Measurements from ENCODE around the gene ADGRF1.
"Not testable (repeated sequence)": the region's sequence is repeated elsewhere in the genome, so short reads cannot be mapped to it uniquely, and the experiment has no call there.

The ADGRF1 gene

DNA sequence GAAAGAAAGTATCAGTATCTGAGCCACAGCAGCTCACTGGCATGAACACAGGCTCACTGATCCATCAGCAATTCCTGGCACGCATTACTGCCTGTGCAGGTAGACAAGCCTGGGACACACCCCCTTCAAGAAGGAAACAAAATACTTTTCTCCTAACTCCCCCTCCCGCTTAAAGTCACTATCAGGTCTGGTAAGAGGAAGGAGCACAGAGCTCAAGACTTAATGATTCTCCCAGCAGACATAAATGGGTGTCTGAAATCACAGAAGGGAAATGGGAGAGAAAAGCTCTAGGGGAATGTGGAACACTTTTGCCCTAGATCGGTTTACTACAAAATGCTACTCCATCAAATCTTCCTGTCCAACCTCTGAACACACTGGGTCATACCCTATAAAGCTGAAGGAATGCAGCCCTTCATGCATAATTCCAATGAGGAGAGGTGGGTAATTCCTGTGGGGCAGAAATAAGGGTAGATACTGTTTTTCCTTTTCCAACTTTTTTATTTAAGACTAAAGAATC lies at the start of gene ADGRF1:
ADGRF1 (minus strand) TSS at position 58 of the 517 bp plus-strand sequence. CDS start 13,271 bp downstream, outside the sequence.
- no peak for DNase-seq (ENCODE audit: low spot score)

DNA sequence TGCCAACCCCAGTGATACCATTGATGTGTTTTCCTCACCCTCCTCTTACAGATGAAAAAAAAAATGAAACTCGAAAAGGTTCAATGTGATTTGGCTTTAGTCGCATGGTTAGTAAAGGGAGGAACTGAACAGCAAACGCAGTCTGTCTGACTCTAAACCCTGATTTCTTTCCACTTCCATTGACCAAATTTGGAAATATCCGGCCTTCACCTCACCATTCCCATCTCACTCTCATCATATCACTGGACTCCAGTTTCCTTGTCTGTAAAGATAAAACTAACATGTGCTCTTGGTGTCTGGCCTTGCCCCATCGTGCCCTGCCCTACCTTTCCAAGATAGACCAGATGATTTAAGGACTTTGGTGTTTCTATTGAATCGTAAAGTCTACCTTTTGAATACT lies 48.7 kb upstream of the ADGRF1 start:
- DNase-seq (ENCODE audit: low spot score) = no peak

DNA sequence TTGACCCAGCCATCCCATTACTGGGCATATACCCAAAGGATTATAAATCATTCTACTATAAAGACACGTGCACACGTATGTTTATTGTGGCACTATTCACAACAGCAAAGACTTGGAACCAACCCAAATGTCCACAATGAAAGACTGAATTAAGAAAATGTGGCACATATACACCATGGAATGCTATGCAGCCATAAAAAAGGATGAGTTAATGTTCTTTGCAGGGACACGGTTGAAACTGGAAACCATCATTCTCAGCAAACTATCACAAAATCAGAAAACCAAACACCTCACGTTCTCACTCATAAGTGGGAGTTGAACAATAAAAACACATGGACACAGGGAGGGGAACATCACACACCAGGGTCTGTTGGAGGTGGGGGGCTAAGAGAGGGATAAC lies 47.3 kb upstream of the ADGRF1 start:
- DNase-seq (ENCODE audit: low spot score) = not testable (repeated sequence)

DNA sequence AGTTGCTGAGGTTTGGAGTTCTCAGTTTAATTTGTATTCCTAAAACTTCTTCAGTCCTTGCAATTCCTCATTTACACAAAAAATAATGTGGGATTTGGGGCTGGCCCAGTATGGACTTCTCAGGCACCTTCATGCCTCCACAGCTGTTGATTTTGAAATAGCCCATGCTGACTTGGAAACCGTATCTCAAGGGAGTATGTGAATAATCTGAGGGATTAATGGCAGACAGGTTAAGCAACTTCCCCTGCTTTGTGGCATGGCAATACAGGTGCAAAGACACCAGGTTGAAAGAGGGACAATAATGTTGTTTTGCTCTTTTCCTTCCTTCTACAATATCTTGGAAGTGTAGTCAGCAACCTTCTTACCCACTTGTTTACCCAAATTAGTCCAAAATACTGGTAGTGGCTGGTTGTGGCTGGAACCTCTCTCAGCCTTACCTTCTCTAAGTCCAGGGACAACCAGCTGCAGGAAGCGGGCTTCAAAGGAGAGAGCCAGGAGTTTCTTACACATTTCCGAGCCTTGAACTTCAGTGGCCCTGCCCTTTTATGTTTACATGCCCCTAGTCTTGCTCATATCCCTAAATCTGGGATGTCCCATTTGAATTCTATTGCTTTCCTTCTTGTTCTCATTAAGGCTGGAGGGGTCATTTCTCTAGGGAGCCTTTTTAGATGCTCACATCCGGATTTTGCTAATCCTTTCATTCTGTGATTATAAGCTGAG lies 44.1 kb upstream of the ADGRF1 start:
- DNase-seq (ENCODE audit: low spot score) = no peak

DNA sequence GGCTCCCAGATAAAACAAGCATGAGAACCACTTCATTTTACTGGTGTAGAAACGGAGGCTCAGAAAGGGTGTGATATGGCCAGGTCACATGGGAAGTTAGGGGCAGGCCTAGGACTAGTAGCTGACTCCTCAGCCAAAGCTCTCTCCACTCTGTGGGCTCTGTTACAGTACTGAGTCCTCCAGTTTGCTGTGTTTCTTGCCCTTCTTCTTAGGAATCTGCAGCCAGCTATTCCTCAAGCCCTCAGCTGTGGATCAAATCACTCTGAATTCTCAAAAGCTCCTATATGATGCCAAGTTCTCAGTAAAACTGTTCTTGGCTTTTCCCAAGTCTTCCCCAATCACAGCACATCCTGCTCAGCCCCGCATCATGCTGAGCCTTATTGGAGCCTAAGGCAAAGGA lies 42.5 kb upstream of the ADGRF1 start:
- no peak for DNase-seq (ENCODE audit: low spot score)

DNA sequence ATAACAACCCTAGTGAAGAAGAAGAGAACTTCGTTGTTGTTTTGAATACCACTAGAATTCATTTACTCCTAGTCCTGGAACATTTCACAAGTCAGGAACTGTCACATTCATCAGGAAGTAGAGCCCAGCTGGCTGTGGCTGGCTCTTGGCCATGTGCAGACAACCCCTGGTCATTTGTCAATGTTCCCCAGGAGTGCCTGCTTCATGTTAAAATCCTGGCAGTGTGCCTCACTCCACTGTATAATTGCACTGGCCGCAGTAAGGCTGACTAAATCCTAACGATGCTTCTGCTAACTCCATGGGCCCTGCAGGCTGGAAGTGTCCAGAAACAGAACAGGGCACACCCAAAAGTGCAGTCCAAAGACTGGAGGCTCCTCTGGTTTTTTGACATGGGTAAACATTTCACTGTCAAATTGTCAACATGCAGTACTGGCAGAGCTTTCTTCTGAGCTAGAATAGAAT lies 41.5 kb upstream of the ADGRF1 start:
- DNase-seq (ENCODE audit: low spot score) = no peak

DNA sequence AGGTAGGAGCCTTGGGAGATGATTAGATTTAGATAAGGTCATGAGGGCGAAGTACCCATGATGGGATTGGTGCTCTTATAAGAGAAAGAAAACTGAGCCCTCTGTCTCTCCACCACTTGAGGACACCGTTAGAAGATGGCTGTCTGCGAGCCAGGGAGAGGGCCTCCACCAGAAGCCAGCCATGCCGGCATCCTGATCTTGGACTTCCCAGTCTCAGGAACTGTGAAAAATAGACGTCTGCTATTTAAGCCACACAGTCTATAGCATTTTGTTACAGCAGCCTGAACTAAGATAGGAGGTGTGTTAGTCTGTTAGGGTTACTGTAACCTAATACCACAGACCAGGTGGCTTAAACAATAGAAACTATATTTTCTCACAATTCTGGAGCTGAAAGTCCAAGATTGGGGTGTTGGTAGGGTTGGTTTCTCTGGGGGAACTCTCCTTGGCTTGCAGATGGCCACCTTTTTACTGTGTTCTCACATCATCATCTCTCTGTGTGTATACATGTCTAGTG lies 38.0 kb upstream of the ADGRF1 start:
- DNase-seq (ENCODE audit: low spot score) = no peak

DNA sequence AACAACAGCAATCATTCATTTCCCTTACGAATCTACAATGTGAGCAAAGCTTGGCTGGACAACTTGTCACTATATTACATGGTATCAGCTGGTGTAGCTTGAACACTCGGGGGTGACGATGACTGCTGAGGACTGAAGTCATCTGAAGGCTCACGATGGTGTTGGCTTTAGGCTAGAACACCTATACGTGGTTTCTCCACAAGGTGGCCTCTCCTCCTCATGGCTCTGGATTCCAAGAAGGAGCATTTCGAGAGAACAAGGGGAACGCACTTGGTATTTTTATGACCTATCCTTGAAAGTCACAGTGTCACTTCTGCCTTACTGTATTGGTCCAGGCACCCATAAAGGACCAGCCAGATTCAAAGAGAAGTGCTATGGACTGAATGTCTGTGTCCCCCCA lies 37.5 kb upstream of the ADGRF1 start:
- DNase-seq (ENCODE audit: low spot score) = no peak

DNA sequence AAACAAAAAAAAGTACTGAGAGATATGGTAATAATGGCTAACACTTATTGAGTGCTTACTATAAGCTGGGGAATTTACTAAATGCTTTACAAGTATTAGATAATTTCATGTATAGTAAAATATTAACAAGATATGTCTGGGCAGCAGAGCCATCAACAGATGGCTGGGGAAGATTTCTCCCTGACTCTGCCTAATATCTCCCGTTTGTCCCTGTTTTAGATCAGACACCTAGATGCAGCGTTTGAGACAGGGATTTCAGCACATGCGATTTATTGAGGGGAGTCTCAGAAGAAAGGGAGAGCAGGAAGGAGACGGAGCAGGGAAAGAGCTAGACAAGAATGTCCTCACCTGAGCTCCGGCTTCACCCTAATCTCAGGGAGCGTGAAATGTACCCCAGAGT lies 36.9 kb upstream of the ADGRF1 start:
- no peak for DNase-seq (ENCODE audit: low spot score)

DNA sequence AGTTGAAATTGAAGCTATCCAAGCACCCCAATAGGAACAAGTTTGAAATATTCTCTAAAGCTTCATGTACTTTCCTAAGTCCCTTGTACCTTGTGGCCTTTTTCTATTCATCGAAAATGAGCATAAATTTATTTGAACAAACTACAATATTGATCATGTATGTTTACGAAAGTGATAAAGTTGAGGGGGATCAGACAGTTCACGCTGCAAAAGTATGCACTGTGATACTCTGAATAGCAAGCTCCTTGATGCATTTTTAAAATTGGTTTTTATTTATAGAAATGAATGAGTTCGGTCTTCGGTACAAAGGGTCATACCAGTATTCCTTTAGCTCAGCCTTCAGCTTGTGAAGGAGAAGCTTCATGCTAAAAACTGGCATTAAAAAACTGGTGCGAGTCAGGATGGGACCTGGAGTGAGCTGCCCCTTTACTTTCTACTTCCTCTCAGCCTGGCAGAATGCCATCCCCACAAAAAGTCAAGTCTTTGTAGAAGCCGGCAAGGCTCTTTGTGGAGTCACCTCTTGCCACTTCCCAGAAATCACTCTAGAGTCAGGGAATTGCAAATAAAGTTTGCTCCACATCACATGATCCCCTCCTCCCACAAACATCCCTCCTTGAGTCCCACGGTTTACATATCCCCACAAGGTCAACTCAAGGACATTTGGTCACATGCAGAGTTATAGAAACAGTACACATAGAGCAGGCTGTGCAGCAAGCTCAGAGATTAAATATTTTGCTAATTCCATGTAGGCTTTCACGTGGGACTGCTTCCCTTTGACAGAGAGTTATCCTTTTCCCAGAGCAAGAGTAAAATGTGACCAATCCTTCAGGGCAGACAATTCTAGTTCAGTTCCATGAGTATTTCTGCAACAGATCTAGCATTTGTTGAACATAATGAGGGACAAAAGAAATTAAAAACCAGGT lies 34.6 kb upstream of the ADGRF1 start:
- DNase-seq (ENCODE audit: low spot score) = no peak

DNA sequence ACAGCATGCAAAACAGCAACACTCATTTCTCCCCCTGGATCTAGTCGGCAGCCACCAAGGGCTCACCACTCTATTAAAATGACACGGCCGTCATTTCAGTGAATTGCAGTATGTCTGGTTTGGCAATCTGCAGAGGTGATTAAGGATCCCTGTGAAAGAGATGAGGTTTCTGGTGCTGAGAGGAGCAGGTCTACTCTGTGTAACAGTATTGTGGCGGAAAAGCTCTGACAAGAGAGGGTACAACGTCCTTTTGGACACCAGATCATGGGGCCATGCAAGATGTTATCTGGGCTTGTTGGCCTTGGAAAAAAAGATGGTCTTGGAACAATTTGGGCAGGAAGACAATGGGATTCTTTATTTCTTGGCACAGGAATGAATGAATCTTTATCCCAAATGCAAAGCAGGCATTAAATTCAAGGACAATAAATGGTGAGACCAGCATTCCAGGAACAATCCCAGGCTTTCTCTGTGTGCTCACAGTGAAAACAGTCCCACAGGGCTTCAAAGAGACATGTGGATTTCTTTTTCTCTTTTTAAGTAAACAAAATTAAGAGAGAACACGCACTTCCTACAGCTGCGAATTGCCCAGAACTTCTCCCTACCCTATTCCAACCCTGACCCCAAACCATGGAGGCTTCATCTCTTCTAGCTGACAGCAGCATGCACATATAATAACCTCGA lies 33.7 kb upstream of the ADGRF1 start:
- no peak for DNase-seq (ENCODE audit: low spot score)

DNA sequence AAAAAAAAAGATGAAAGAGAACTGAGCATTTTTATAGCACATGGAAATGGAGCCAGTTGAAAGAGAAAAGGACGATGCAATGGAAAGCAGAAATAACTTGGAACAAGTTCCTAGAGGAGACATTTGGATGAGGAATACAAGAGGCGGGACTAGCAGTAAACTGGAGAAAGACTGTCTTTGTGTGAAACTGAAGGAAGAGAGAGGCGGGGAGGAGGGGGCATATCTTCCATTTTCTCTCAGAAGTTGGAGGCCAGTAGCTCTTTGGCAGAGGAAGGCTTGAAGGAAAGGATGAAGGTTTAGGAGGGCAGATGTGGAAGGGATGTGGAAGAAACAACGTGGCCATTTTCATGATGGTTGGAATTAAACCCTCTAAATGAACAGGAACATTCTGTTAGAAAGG lies 33.0 kb upstream of the ADGRF1 start:
- DNase-seq (ENCODE audit: low spot score) = no peak

DNA sequence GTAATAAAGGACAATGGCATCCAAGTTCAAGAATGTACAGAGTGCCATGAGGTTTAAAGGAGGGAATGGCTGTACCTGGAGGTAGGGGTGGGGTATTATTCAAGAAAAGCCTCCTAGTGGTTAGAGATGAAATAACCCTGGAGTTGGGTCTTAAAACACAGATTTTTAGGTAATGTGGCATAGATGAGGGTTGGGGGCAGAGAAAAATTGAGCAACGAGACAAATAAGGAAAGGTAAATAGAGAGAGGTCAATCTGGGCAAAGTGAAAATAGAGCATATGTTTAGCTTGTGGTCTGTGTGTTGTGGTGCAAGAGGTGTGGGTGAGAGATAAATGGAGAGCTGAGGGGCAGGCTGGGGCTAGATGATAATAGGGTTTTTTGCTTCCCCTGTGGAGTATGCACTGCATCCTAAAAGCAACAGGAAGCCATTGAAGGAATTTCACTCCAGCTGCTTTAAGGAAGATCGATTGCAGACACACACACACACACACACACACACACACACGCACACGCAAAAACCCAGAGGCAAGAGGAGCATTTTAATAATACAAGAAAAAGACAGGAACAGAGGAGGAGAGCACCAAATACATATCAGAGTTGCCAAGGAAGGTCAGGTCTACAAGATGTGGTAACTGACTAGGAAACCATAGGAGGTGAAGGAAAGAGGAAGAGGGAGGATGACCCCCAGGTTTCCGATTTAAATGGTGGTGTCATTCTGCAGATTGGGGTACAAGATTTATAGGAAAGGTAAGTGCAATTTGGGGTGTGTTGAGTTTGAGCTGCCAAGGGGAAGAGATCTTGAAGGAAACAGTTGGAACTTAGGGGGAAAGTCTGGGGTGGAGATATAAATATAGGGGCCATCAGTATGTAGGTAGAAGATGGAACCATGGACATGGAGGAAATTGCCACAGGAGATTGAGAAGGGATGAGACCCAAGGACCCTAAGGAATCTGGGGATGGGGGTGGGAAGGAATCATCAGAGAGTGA lies 31.3 kb upstream of the ADGRF1 start:
- no peak for DNase-seq (ENCODE audit: low spot score)

DNA sequence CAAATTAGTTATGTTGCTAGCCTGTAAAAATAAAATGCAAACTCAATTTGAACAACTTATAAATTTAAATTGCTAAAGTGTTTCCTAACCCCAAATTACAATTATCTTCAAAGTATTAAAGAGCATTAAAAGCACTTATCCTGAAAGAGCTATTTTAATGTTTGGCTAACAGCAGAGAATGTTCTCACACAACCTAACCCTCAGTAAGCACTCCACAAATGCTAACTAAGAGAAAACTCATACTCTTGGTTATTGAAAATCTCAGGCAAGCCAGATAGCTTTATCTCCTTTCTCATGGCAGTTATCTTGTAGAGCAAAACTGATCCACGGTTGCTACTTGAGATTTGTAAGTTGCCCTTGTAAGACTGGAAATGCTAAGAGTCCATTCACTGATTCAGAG lies 30.5 kb upstream of the ADGRF1 start:
- no peak for DNase-seq (ENCODE audit: low spot score)

DNA sequence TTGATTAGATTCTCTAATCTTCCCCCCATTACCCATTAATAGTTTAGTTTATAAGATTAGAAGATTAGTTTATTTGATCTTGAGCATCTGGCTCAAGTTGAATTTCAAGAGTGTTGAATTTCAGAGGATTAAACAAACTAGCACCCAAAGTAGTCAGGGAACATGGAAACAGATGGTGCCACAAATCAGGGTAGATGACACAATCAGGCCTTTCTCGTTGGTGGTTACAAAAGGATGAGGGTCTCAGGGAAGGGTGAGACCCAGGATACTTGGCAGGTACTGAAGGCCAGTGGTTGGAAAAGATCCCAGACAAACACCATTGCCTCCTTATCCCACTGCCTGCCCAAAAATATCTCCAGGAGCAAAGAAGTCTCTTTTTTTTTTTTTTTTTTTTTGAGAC lies 29.5 kb upstream of the ADGRF1 start:
- DNase-seq (ENCODE audit: low spot score) = no peak

DNA sequence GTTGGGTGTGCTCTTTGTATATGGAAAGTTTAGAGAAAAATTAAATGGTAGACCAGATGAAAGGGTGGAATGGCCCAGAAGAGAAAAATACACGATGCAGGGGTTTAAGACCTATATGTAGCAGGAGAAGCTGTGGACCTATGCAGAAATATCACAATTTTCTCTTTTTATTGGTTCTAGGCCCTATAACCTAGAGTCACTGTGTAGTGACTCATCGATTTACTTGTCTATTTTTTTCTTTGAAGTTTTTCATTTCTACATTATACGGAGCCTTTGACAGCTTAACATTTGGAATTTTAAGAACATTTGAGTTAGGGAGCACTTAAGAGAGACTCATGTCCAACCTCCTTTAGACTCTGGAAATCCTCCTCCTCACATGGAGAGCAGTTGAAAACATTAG lies 28.3 kb upstream of the ADGRF1 start:
- no peak for DNase-seq (ENCODE audit: low spot score)

DNA sequence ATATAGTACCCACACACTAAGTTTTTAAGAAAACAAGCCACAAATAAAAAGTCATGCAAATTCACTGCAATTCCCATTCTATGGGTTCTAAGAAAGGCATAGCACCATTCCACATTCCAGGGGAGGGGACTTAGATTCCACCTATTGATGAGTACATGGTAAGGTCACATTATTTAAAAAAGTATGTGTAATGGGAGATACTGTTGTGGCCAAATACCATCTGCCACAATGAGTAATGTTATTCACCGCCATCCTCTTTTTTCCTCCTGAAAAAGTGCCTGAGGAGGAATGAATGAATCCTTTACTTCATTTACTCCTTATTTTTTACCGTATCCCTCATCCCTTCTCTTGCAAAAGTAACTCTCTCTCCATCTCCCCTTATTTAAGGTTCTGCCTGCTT lies 27.0 kb upstream of the ADGRF1 start:
- DNase-seq (ENCODE audit: low spot score) = no peak

DNA sequence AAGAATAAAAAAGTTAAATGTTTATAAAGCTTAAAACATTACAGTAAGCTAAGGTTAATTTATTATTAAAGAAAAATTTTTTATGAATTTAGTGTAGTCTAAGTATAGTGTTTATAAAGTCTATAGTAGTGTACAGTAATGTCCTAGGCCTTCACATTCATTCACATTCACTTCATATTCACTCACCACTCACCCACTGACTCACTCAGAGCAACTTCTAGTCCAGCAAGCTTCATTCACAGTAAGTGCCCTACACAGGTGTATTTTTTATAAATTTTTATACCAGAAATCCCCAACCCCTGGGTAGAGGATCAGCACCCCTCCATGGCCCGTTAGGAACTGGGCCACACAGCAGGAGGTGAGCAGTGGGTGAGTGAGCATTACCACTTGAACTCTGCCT lies 24.3 kb upstream of the ADGRF1 start:
- DNase-seq (ENCODE audit: low spot score) = no peak

DNA sequence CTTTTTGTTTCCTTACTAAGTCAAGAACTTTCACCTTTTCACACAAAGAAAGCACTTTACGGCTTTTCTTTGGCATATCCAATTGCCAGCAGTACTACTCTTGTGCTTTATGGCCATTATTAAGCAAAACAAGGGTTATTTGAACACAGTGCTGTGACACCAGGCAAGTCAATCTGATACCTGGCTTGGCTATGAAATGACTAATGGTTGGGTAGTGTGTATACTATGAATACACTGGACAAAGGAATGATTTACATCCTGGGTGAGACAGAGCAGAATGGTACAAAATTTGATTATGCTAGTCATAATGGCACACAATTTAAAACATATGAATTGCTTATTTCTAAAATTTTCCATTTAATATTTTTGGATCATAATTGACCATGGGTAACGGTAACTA lies 22.1 kb upstream of the ADGRF1 start:
- no peak for DNase-seq (ENCODE audit: low spot score)

DNA sequence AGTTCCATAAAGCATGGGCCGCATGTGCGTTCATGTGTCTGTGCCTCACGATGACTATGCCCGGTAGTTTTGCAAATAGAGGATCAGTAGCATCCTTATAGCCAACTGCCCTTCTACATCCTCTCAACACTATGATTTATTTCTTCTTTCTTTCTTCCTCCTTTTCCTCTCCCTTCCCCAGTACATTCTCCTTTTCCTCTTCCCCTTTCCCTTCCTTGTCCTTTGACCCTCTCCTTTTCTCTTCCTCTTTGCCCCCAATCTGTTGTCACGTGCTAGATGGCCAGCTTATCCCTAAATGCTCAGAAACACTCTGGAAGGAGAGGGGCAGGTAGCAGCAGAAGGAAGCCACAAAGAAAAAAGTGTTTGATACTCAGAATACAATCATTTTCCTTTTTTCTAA lies 20.2 kb upstream of the ADGRF1 start:
- no peak for DNase-seq (ENCODE audit: low spot score)
